ENCODE data around the gene BPIFB1.

- TF ChIP-seq CTCF (IDR thresholded peaks at IDR 0.05; ENCODE audit: poor library complexity): no peak
- TF ChIP-seq EZH2 (IDR thresholded peaks at IDR 0.05; ENCODE audit: borderline replicate concordance): no peak
- TF ChIP-seq EZH2phosphoT487 (IDR thresholded peaks at IDR 0.05; ENCODE audit: low read depth, severe bottlenecking, unreplicated experiment): no peak
These were observed 27.4 kb downstream of the BPIFB1 start for GRCh38 chr20:33310327-33310899.
